H9 (cell line): ENCODE data around the gene DPF1. TPM values are rescaled to one million over a fixed set of nuclear protein-coding genes. Genes with fewer than 3 reads are reported as not detected.

ENCODE experiments used
- DNase-seq: peaks from one replicate; pipeline ENCODE4 v3.0.0-alpha.2; 2017
- H2AFZ ChIP-seq: one replicate; pipeline ENCODE4 v1.6.1; 2013; ENCODE audit warnings: mild to moderate bottlenecking, low read length, control low read depth, moderate library complexity
- H2AK5ac ChIP-seq: 2 replicates; pipeline ENCODE4 v1.6.1; 2013; ENCODE audit warnings: low read length, control low read depth, mixed read lengths; ENCODE audit not compliant: insufficient read length
- H2BK120ac ChIP-seq: one replicate; pipeline ENCODE4 v1.6.1; 2013; ENCODE audit warnings: low read depth, mild to moderate bottlenecking, low read length, control low read depth, inconsistent platforms; ENCODE audit not compliant: poor library complexity, severe bottlenecking
- H2BK12ac ChIP-seq: 2 replicates; pipeline ENCODE4 v1.6.1; 2013; ENCODE audit warnings: low read length, control low read depth, mixed read lengths, low read depth; ENCODE audit not compliant: insufficient read length
- H2BK15ac ChIP-seq: 2 replicates; pipeline ENCODE4 v1.6.1; 2013; ENCODE audit warnings: low read depth, low read length, control low read depth
- H2BK20ac ChIP-seq: one replicate; pipeline ENCODE4 v1.6.1; 2013; ENCODE audit warnings: low read depth, mild to moderate bottlenecking, low read length, control low read depth, inconsistent platforms; ENCODE audit not compliant: poor library complexity, severe bottlenecking
- H2BK5ac ChIP-seq: 2 replicates; pipeline ENCODE4 v1.6.1; 2013; ENCODE audit warnings: low read length, control low read depth, mixed read lengths; ENCODE audit not compliant: insufficient read length
- H3K14ac ChIP-seq: 2 replicates; pipeline ENCODE4 v1.6.1; 2013; ENCODE audit warnings: low read length, control low read depth; ENCODE audit not compliant: insufficient read depth
- H3K18ac ChIP-seq: 2 replicates; pipeline ENCODE4 v1.6.1; 2013; ENCODE audit warnings: low read depth, mild to moderate bottlenecking, mixed read lengths, low read length, control low read depth; ENCODE audit not compliant: insufficient read length
- H3K23ac ChIP-seq: 2 replicates; pipeline ENCODE4 v1.6.1; 2013; ENCODE audit warnings: low read length, control low read depth, mixed read lengths, low read depth; ENCODE audit not compliant: insufficient read length
- H3K23me2 ChIP-seq: 2 replicates; pipeline ENCODE4 v1.6.1; 2013; ENCODE audit warnings: low read depth, mild to moderate bottlenecking, mixed read lengths, low read length, control low read depth; ENCODE audit not compliant: insufficient read length, poor library complexity, severe bottlenecking
- H3K27ac ChIP-seq: 2 replicates; pipeline ENCODE4 v1.5.1; 2013; ENCODE audit warnings: low read length, control low read depth, mixed read lengths, low read depth; ENCODE audit not compliant: insufficient read length
- H3K27me3 ChIP-seq: 2 replicates; pipeline ENCODE4 v1.6.1; 2013; ENCODE audit warnings: low read length, control low read depth, inconsistent platforms; ENCODE audit not compliant: insufficient read depth
- H3K4ac ChIP-seq: 2 replicates; pipeline ENCODE4 v1.6.1; 2013; ENCODE audit warnings: low read depth, mild to moderate bottlenecking, control low read depth, inconsistent platforms, low read length, moderate library complexity
- H3K4me1 ChIP-seq: 2 replicates; pipeline ENCODE4 v1.6.1; 2013; ENCODE audit warnings: low read length, control low read depth, inconsistent platforms; ENCODE audit not compliant: insufficient read depth
- H3K4me2 ChIP-seq: 2 replicates; pipeline ENCODE4 v1.6.1; 2013; ENCODE audit warnings: low read length, control low read depth, mixed read lengths; ENCODE audit not compliant: insufficient read length, insufficient read depth
- H3K56ac ChIP-seq: 2 replicates; pipeline ENCODE4 v1.6.1; 2013; ENCODE audit warnings: low read depth, mild to moderate bottlenecking, mixed read lengths, low read length, control low read depth; ENCODE audit not compliant: insufficient read length
- H3K79me1 ChIP-seq: 2 replicates; pipeline ENCODE4 v1.6.1; 2013; ENCODE audit warnings: low read depth, mild to moderate bottlenecking, moderate library complexity, low read length, control low read depth, inconsistent platforms; ENCODE audit not compliant: insufficient read depth, poor library complexity, severe bottlenecking
- H3K79me2 ChIP-seq: 2 replicates; pipeline ENCODE4 v1.6.1; 2013; ENCODE audit warnings: low read length, control low read depth, inconsistent platforms; ENCODE audit not compliant: insufficient read depth
- H3K9ac ChIP-seq: 2 replicates; pipeline ENCODE4 v1.6.1; 2013; ENCODE audit warnings: low read length, control low read depth, mixed read lengths; ENCODE audit not compliant: insufficient read length; ENCODE audit errors: extremely low read depth
- H3K9me3 ChIP-seq: one replicate; pipeline ENCODE4 v1.6.1; 2013; ENCODE audit warnings: low read depth, low read length, inconsistent platforms; ENCODE audit not compliant: control insufficient read depth
- H3T11ph ChIP-seq: one replicate; pipeline ENCODE4 v1.6.1; 2013; ENCODE audit warnings: mild to moderate bottlenecking, low read length, control low read depth, inconsistent platforms
- H4K20me1 ChIP-seq: one replicate; pipeline ENCODE4 v1.6.1; 2013; ENCODE audit not compliant: control insufficient read depth, insufficient read length, insufficient read depth
- H4K5ac ChIP-seq: 2 replicates; pipeline ENCODE4 v1.6.1; 2013; ENCODE audit warnings: low read depth, mild to moderate bottlenecking, mixed read lengths, low read length, control low read depth; ENCODE audit not compliant: insufficient read length
- H4K8ac ChIP-seq: replicated peaks from 2 replicates; pipeline ENCODE4 v1.6.1; 2013; ENCODE audit warnings: low read length, control low read depth, mixed read lengths, low read depth; ENCODE audit not compliant: insufficient read length
- H4K91ac ChIP-seq: 2 replicates; pipeline ENCODE4 v1.6.1; 2013; ENCODE audit warnings: low read depth, mild to moderate bottlenecking, moderate library complexity, mixed read lengths, low read length, control low read depth; ENCODE audit not compliant: insufficient read length
- H3K27ac Mint-ChIP-seq, 3 experiments: 2 replicates in 2 of 3; 3 replicates in 1 of 3; pipeline ENCODE4 v1.8.0; 2020 to 2021; ENCODE audit warnings: mixed read lengths in 3 of 3, mild to moderate bottlenecking in 1 of 3, moderate library complexity in 1 of 3
- H3K27me3 Mint-ChIP-seq: 2 replicates; pipeline ENCODE4 v1.8.0; 2021; ENCODE audit warnings: low read depth, mild to moderate bottlenecking, moderate library complexity, mixed read lengths
- H3K36me3 Mint-ChIP-seq, 3 experiments: 2 replicates in 2 of 3; 3 replicates in 1 of 3; pipeline ENCODE4 v1.8.0; 2020 to 2021; ENCODE audit warnings: low read depth in 3 of 3, mixed read lengths in 3 of 3; ENCODE audit not compliant: insufficient read depth in 1 of 3
- H3K4me1 Mint-ChIP-seq, 2 experiments: 2 replicates each; pipeline ENCODE4 v1.8.0; 2020; ENCODE audit warnings: mixed read lengths in 2 of 2
- H3K4me3 Mint-ChIP-seq, 2 experiments: 2 replicates in 1 of 2; 3 replicates in 1 of 2; pipeline ENCODE4 v1.8.0; 2020 to 2021; ENCODE audit warnings: mild to moderate bottlenecking in 2 of 2, mixed read lengths in 2 of 2, moderate library complexity in 1 of 2
- H3K9me3 Mint-ChIP-seq, 2 experiments: 2 replicates in 1 of 2; 3 replicates in 1 of 2; pipeline ENCODE4 v1.8.0; 2020; ENCODE audit warnings: mild to moderate bottlenecking in 2 of 2, mixed read lengths in 2 of 2, moderate library complexity in 1 of 2
- WGBS: extraction: QIAGEN DNeasy Blood & Tissue Kit; methylation state at CpG from one replicate; pipeline ENCODE4 v1.1.7; 2013; ENCODE audit warnings: missing lambda C conversion rate, low lambda C conversion rate, mixed read lengths; ENCODE audit not compliant: insufficient read length; ENCODE audit errors: extremely low coverage; 5-methylcytosine and 5-hydroxymethylcytosine counted together
- total RNA-seq: library from RNA; stranded (reverse); gene quantifications from 2 replicates; pipeline ENCODE4 v1.2.1, GENCODE V29; 2021
- TF ChIP-seq, protein P1 (sequence below): fragments of 200-600 bp; sonication (generic); conservative IDR thresholded peaks from 3 replicates; pipeline ENCODE4 v1.8.0; 2021; ENCODE audit warnings: antibody characterized with exemption, mild to moderate bottlenecking

The DPF1 gene
- total RNA-seq, 1 experiment from 2014 or later: 12.0 TPM

DNA sequence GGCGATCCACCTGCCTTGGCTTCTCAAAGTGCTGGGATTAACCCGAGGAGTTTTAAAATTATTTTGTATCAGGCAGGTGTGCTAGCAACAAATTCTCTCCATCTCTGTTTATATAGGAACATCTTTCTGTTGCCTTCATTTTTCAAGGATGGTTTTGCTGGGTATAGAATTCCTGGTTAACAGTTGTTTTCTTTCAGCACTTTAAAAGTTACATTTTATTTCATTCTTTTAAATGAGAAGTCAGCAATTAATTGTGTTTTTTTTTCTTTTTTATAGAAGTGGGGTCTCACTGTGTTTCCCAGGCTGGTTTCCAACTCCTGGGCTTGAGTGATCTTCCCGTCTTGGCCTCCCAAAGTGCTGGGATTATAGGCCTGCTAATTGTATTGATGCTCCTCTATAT is 44.0 kb downstream of the DPF1 start:
- H3K14ac ChIP-seq: no peak overlapping the region
- H2BK5ac ChIP-seq: no peak overlapping the region
- no peak overlapping the region for H4K5ac ChIP-seq
- no peaks in the 10 kb centered on the region for H3K79me2 ChIP-seq
- H3K27me3 Mint-ChIP-seq: peaks cover 2% of the 10 kb centered on the region; the same call in 1 of the 2 replicates
- no CpG with 5 or more reads among the region's 3 CpGs for WGBS
- no peak overlapping the region for H2BK15ac ChIP-seq
- no peak overlapping the region for H3K27ac Mint-ChIP-seq
- no peak overlapping the region for H2AFZ ChIP-seq
- H3K36me3 Mint-ChIP-seq: peaks cover 8 to 13% (median 12%) of the 10 kb centered on the region in 3 experiments; a peak in 6 of 7 replicates
- peaks cover 5% of the 10 kb centered on the region for H3K23me2 ChIP-seq
- H3K4me3 Mint-ChIP-seq: no peak overlapping the region
- no peak overlapping the region for H4K8ac ChIP-seq
- no peak overlapping the region for H2BK120ac ChIP-seq
- H3K27me3 ChIP-seq: no peaks in the 10 kb centered on the region
- no peaks in the 10 kb centered on the region for H3K79me1 ChIP-seq
- H3K4ac ChIP-seq: no peak overlapping the region
- TF ChIP-seq, protein P1, sequence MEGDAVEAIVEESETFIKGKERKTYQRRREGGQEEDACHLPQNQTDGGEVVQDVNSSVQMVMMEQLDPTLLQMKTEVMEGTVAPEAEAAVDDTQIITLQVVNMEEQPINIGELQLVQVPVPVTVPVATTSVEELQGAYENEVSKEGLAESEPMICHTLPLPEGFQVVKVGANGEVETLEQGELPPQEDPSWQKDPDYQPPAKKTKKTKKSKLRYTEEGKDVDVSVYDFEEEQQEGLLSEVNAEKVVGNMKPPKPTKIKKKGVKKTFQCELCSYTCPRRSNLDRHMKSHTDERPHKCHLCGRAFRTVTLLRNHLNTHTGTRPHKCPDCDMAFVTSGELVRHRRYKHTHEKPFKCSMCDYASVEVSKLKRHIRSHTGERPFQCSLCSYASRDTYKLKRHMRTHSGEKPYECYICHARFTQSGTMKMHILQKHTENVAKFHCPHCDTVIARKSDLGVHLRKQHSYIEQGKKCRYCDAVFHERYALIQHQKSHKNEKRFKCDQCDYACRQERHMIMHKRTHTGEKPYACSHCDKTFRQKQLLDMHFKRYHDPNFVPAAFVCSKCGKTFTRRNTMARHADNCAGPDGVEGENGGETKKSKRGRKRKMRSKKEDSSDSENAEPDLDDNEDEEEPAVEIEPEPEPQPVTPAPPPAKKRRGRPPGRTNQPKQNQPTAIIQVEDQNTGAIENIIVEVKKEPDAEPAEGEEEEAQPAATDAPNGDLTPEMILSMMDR: no peak
- H3K9ac ChIP-seq: no peak overlapping the region
- H3K4me1 ChIP-seq: peaks cover 2% of the 10 kb centered on the region; the same call in 1 of the 2 replicates
- no peak overlapping the region for H3K23ac ChIP-seq
- no peak overlapping the region for H3K56ac ChIP-seq
- no peak overlapping the region for H2AK5ac ChIP-seq
- no peak overlapping the region for H3K27ac ChIP-seq
- no peak for DNase-seq
- H2BK20ac ChIP-seq: no peak overlapping the region
- no peaks in the 10 kb centered on the region for H3K9me3 ChIP-seq
- H2BK12ac ChIP-seq: no peak overlapping the region
- H3K4me2 ChIP-seq: no peak overlapping the region
- no peak overlapping the region for H3K18ac ChIP-seq
- H3K9me3 Mint-ChIP-seq: peaks cover 4% of the 10 kb centered on the region in 2 experiments
- no peak overlapping the region for H4K91ac ChIP-seq
- peaks cover 14 to 27% of the 10 kb centered on the region in 2 experiments for H3K4me1 Mint-ChIP-seq
- H4K20me1 ChIP-seq: peaks cover 4% of the 10 kb centered on the region
- H3T11ph ChIP-seq: no peak overlapping the region
